Measurements from ENCODE around the gene MUSK. TPM values are rescaled to one million over a fixed set of nuclear protein-coding genes. Genes with fewer than 3 reads are reported as not detected.

The MUSK gene
- total RNA-seq, 1 donor from 2014 or later, result 3.2 TPM

- no peaks in the 10 kb centered on the region for H3K27me3 ChIP-seq (ENCODE audit: low read depth)
- DNase-seq, result no peak
- no peaks in the 10 kb centered on the region for H3K36me3 ChIP-seq
- H3K27ac ChIP-seq, result no peak overlapping the region
- no peak overlapping the region for H3K4me3 ChIP-seq
- ATAC-seq, result no peak
- intact Hi-C loops (cut with DNase I), result no loop called here
- no peaks in the 10 kb centered on the region for H3K4me1 ChIP-seq
- H3K9me3 ChIP-seq, result no peaks in the 10 kb centered on the region
- TF ChIP-seq, protein P1, sequence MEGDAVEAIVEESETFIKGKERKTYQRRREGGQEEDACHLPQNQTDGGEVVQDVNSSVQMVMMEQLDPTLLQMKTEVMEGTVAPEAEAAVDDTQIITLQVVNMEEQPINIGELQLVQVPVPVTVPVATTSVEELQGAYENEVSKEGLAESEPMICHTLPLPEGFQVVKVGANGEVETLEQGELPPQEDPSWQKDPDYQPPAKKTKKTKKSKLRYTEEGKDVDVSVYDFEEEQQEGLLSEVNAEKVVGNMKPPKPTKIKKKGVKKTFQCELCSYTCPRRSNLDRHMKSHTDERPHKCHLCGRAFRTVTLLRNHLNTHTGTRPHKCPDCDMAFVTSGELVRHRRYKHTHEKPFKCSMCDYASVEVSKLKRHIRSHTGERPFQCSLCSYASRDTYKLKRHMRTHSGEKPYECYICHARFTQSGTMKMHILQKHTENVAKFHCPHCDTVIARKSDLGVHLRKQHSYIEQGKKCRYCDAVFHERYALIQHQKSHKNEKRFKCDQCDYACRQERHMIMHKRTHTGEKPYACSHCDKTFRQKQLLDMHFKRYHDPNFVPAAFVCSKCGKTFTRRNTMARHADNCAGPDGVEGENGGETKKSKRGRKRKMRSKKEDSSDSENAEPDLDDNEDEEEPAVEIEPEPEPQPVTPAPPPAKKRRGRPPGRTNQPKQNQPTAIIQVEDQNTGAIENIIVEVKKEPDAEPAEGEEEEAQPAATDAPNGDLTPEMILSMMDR (IDR thresholded peaks at IDR 0.05), result no peak
These were observed 139.5 kb downstream of the MUSK start for GRCh38 chr9:110807956-110808598.

DNA sequence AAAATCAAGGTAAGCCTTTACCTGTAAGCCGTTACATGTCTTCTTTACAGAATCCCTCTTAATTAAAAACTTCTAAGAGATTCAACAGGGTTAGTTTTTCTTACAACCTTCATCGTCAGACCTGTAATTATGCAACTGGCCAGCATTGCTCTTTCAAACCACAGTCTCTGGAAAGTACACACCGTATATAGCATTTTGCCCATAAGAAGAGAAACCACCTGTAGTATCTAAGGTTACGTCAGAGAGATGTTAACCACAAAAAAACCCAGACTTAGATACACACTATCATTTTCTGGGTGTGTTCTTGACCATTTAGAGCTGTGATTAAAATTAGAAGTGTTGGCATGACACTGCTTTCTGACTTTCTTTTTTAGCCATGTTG is 140.0 kb downstream of the MUSK start:
- TF ChIP-seq, protein P1 (IDR thresholded peaks at IDR 0.05), result no peak
- Histone ChIP-seq H3K27ac (no peak overlapping the region), H3K27me3 (ENCODE audit: low read depth) (no peaks in the 10 kb centered on the region), H3K36me3 (no peaks in the 10 kb centered on the region), H3K4me3 (no peak overlapping the region), H3K4me1 (no peaks in the 10 kb centered on the region), H3K9me3 (no peaks in the 10 kb centered on the region)
- intact Hi-C loops (cut with DNase I), result no loop called here
- no peak for DNase-seq
- ATAC-seq, result no peak

DNA sequence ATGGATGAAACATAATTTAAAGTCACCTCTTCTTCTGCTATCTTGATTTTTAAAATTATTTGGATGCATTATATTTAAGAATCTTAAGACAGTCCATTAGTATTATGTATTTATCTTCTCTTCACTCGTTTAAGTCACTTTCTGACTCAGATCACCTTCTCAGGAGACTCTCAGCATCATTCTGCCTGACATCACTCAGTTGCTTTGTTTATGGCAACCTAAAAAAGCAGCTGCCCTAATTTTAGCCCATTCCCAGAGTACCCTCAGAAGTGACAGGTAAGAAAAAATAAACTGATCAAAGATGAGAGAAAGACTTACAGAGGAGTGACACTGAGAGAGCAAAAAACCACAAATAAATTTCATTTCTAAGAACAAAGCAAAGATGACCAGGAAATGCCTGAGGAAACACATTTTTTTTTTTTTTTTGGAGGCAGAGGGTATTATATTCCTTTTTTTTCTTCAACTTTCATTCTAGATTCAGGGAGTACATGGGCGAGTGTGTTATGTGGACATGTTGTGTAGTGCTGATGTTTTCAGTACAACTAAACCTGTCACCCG is 140.5 kb downstream of the MUSK start:
- Histone ChIP-seq H3K4me3 (no peak overlapping the region), H3K27ac (no peak overlapping the region), H3K4me1 (no peaks in the 10 kb centered on the region), H3K27me3 (ENCODE audit: low read depth) (no peaks in the 10 kb centered on the region), H3K36me3 (no peaks in the 10 kb centered on the region), H3K9me3 (no peaks in the 10 kb centered on the region)
- no peak for ATAC-seq
- no peak for DNase-seq
- intact Hi-C loops (cut with DNase I), result no loop called here
- TF ChIP-seq, protein P1 (IDR thresholded peaks at IDR 0.05), result no peak

GRCh38 chr9:110810262-110810976 is 141.8 kb downstream of the MUSK start:
- Histone ChIP-seq H3K36me3 (no peaks in the 10 kb centered on the region), H3K9me3 (no peaks in the 10 kb centered on the region), H3K27ac (no peak overlapping the region), H3K27me3 (ENCODE audit: low read depth) (no peaks in the 10 kb centered on the region), H3K4me1 (no peaks in the 10 kb centered on the region), H3K4me3 (no peak overlapping the region)
- DNase-seq, result no peak
- no peak for ATAC-seq
- intact Hi-C loops (cut with DNase I), result no loop called here
- TF ChIP-seq, protein P1 (IDR thresholded peaks at IDR 0.05), result no peak

GRCh38 chr9:110812886-110813285 is 144.3 kb downstream of the MUSK start:
- no peak overlapping the region for H3K27ac ChIP-seq
- DNase-seq, result no peak
- no peaks in the 10 kb centered on the region for H3K9me3 ChIP-seq
- no peaks in the 10 kb centered on the region for H3K27me3 ChIP-seq (ENCODE audit: low read depth)
- ATAC-seq, result no peak
- H3K36me3 ChIP-seq, result no peaks in the 10 kb centered on the region
- TF ChIP-seq, protein P1 (IDR thresholded peaks at IDR 0.05), result no peak
- no peaks in the 10 kb centered on the region for H3K4me1 ChIP-seq
- no peak overlapping the region for H3K4me3 ChIP-seq
- intact Hi-C loops (cut with DNase I), result no loop called here

All from lower lobe of right lung (tissue), 2 donors.